ENCODE measurements around the gene SEMA7A.
"Not testable (repeated sequence)": the region's sequence is repeated elsewhere in the genome, so short reads cannot be mapped to it uniquely, and the experiment has no call there.

The SEMA7A gene

DNA sequence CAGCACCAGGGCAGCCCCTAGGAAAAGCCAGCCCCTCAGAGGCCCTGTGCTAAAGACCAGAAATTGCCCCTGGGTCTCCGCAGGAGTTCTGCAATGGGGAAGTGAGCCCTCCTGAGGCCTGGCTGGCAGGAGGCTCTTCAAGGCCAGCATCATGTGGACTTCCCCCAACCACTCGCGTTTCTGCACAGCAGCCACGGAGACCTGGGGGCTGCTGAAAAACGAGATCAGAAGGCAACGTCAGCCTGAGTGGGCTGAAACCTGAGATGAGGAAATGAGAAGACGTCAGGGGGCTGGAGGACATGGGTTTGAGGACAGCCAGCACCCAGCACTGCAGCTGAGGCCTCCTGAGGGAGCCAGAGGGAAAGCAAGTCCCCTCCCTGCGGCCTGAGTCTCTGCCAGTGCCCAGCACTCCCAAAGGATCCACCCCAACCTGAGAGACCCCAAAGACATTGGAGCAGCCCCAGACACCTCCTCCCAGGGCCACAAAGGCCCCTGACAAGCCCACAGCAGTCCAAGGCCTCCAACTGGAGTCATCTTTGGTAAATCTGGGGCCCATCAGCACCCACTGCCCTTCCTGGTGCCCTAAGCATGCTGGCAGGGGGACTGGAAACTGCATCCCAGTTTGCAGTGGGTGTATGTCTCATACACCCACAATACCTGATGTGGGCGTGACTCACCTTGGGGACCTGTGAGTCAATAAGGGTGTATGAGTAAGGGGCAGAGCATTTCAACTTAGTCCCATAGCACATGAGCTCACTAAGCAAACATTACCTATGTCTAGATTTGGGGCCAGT lies 37.1 kb downstream of the SEMA7A start:
- Histone ChIP-seq H3K27me3 (ENCODE audit: control insufficient read depth, insufficient read depth, low read length) (peaks cover 7% of the 10 kb centered on the region), H3K9ac (ENCODE audit: low read length) (no peak overlapping the region), H3K4me3 (ENCODE audit: low read length) (no peak overlapping the region), H3K27ac (ENCODE audit: low read depth, low read length) (no peak overlapping the region), H3K36me3 (ENCODE audit: control insufficient read depth, insufficient read depth, low read length) (no peaks in the 10 kb centered on the region), H3K4me1 (ENCODE audit: control insufficient read depth, insufficient read depth, low read length) (no peaks in the 10 kb centered on the region)

DNA sequence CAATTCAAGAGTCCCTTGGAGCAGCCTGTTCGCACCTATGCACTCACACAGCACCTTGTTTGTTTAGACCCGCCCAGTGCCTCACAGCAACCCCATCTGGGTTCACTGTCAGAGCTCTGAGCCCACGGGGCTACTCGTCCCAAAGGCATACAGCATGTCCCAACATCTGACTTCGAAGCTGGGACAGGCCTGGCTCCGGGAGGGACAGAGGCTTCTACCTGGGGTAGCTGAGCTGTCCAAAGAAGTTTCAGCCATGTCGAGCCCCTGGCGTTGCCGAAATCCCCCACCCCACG lies 37.7 kb downstream of the SEMA7A start:
- Histone ChIP-seq H3K27ac (ENCODE audit: low read depth, low read length) (no peak overlapping the region), H3K27me3 (ENCODE audit: control insufficient read depth, insufficient read depth, low read length) (peaks cover 3% of the 10 kb centered on the region), H3K4me3 (ENCODE audit: low read length) (no peak overlapping the region), H3K9ac (ENCODE audit: low read length) (no peak overlapping the region), H3K36me3 (ENCODE audit: control insufficient read depth, insufficient read depth, low read length) (no peaks in the 10 kb centered on the region), H3K4me1 (ENCODE audit: control insufficient read depth, insufficient read depth, low read length) (no peaks in the 10 kb centered on the region)

- no peak overlapping the region for H3K27ac ChIP-seq (ENCODE audit: low read depth, low read length)
- no peaks in the 10 kb centered on the region for H3K36me3 ChIP-seq (ENCODE audit: control insufficient read depth, insufficient read depth, low read length)
- H3K27me3 ChIP-seq (ENCODE audit: control insufficient read depth, insufficient read depth, low read length): peaks cover 3% of the 10 kb centered on the region
- no peak overlapping the region for H3K4me3 ChIP-seq (ENCODE audit: low read length)
- no peak overlapping the region for H3K9ac ChIP-seq (ENCODE audit: low read length)
- no peaks in the 10 kb centered on the region for H3K4me1 ChIP-seq (ENCODE audit: control insufficient read depth, insufficient read depth, low read length)
Observed at GRCh38 chr15:74395319-74396145, 38.2 kb downstream of the SEMA7A start.

GRCh38 chr15:74394090-74394846 lies 39.5 kb downstream of the SEMA7A start:
- Histone ChIP-seq H3K4me3 (ENCODE audit: low read length) (no peak overlapping the region), H3K9ac (ENCODE audit: low read length) (no peak overlapping the region), H3K36me3 (ENCODE audit: control insufficient read depth, insufficient read depth, low read length) (no peaks in the 10 kb centered on the region), H3K4me1 (ENCODE audit: control insufficient read depth, insufficient read depth, low read length) (no peaks in the 10 kb centered on the region), H3K27ac (ENCODE audit: low read depth, low read length) (no peak overlapping the region), H3K27me3 (ENCODE audit: control insufficient read depth, insufficient read depth, low read length) (no peaks in the 10 kb centered on the region)

DNA sequence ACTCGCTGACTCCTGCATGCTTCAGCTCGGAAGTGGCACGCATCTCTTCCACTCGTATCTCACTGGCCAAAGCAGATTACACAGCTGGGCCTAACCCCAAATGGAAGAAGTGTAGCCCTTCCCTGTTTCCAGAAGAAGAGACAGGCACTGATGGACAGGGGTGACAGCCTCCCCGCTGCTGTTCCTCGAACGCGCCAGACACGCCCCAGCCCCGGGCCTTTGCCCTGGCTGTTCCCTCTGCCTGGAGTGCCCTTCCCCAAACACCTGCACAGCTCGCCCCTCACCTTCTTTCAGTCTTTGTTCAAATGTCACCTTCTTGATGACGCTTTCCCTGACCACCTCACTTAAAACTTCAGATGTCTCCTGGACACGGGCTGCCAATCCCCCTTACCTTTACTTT lies 40.3 kb downstream of the SEMA7A start:
- H3K4me3 ChIP-seq (ENCODE audit: low read length): no peak overlapping the region
- no peaks in the 10 kb centered on the region for H3K4me1 ChIP-seq (ENCODE audit: control insufficient read depth, insufficient read depth, low read length)
- no peaks in the 10 kb centered on the region for H3K36me3 ChIP-seq (ENCODE audit: control insufficient read depth, insufficient read depth, low read length)
- H3K9ac ChIP-seq (ENCODE audit: low read length): no peak overlapping the region
- no peaks in the 10 kb centered on the region for H3K27me3 ChIP-seq (ENCODE audit: control insufficient read depth, insufficient read depth, low read length)
- H3K27ac ChIP-seq (ENCODE audit: low read depth, low read length): no peak overlapping the region

- no peaks in the 10 kb centered on the region for H3K4me1 ChIP-seq (ENCODE audit: control insufficient read depth, insufficient read depth, low read length)
- H3K9ac ChIP-seq (ENCODE audit: low read length): no peak overlapping the region
- no peak overlapping the region for H3K27ac ChIP-seq (ENCODE audit: low read depth, low read length)
- no peaks in the 10 kb centered on the region for H3K27me3 ChIP-seq (ENCODE audit: control insufficient read depth, insufficient read depth, low read length)
- no peaks in the 10 kb centered on the region for H3K36me3 ChIP-seq (ENCODE audit: control insufficient read depth, insufficient read depth, low read length)
- H3K4me3 ChIP-seq (ENCODE audit: low read length): no peak overlapping the region
Observed at GRCh38 chr15:74392902-74393301, 40.9 kb downstream of the SEMA7A start.

DNA sequence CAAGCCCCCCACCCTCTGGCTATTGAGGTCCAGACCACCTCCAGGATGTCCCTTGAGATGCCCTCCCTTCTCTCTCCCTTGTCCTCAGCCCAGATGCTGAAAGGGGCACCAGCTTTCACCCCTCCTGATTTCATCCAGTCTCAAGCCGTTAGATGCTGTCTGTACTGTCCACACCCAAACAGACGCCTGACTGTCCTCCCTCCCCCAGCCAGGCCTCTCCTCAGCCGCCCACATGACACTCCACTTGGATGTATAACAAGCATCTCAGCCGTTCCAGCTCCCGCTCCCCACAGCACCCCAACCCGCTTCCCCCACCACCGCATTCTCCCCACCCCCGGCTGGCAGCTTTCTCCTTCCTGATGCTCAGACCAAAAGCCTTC lies 41.3 kb downstream of the SEMA7A start:
- Histone ChIP-seq H3K4me3 (ENCODE audit: low read length) (no peak overlapping the region), H3K9ac (ENCODE audit: low read length) (no peak overlapping the region), H3K36me3 (ENCODE audit: control insufficient read depth, insufficient read depth, low read length) (no peaks in the 10 kb centered on the region), H3K4me1 (ENCODE audit: control insufficient read depth, insufficient read depth, low read length) (no peaks in the 10 kb centered on the region), H3K27me3 (ENCODE audit: control insufficient read depth, insufficient read depth, low read length) (no peaks in the 10 kb centered on the region), H3K27ac (ENCODE audit: low read depth, low read length) (no peak overlapping the region)

- no peaks in the 10 kb centered on the region for H3K36me3 ChIP-seq (ENCODE audit: control insufficient read depth, insufficient read depth, low read length)
- no peaks in the 10 kb centered on the region for H3K27me3 ChIP-seq (ENCODE audit: control insufficient read depth, insufficient read depth, low read length)
- H3K27ac ChIP-seq (ENCODE audit: low read depth, low read length): no peak overlapping the region
- no peak overlapping the region for H3K9ac ChIP-seq (ENCODE audit: low read length)
- no peaks in the 10 kb centered on the region for H3K4me1 ChIP-seq (ENCODE audit: control insufficient read depth, insufficient read depth, low read length)
- no peak overlapping the region for H3K4me3 ChIP-seq (ENCODE audit: low read length)
Observed at GRCh38 chr15:74391582-74392450, 41.9 kb downstream of the SEMA7A start.

DNA sequence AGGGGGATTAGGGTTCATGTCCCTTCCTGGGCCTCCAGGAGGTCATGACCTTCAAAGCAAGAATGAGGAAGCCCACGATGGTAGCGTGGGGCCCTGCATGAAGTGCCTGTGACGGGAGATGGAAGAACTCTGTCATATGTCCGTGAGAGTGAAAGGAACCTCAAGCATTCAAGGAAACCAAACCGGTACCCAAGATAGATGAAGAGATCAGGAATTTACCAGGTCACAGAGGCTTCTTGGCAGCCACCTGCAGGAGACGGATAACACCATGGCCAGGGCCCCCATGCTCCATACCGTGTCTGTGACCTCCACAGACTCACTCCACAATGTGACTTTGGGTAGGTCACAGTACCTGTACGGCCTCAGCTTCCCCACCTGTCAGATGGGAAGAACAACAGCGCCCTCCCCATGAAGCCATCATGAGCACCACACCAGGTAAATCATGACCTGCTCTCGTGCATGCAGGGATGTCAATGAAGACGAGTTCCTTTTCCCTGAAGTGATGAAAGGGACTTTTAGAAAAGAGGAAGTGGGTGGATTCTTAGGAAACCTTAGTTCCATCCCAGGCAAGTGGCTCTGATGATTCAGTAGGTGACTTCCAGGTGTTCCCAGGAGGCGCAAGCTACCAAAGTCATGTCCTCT lies 43.0 kb downstream of the SEMA7A start:
- Histone ChIP-seq H3K27me3 (ENCODE audit: control insufficient read depth, insufficient read depth, low read length) (no peaks in the 10 kb centered on the region), H3K36me3 (ENCODE audit: control insufficient read depth, insufficient read depth, low read length) (no peaks in the 10 kb centered on the region), H3K4me1 (ENCODE audit: control insufficient read depth, insufficient read depth, low read length) (no peaks in the 10 kb centered on the region), H3K9ac (ENCODE audit: low read length) (no peak overlapping the region), H3K27ac (ENCODE audit: low read depth, low read length) (no peak overlapping the region), H3K4me3 (ENCODE audit: low read length) (no peak overlapping the region)

GRCh38 chr15:74390049-74390646 lies 43.6 kb downstream of the SEMA7A start:
- not testable (repeated sequence) for H3K27me3 ChIP-seq (ENCODE audit: control insufficient read depth, insufficient read depth, low read length); H3K27ac ChIP-seq (ENCODE audit: low read depth, low read length); H3K9ac ChIP-seq (ENCODE audit: low read length); H3K4me3 ChIP-seq (ENCODE audit: low read length); H3K36me3 ChIP-seq (ENCODE audit: control insufficient read depth, insufficient read depth, low read length); H3K4me1 ChIP-seq (ENCODE audit: control insufficient read depth, insufficient read depth, low read length)

GRCh38 chr15:74389241-74390048 lies 44.3 kb downstream of the SEMA7A start:
- H3K4me3 ChIP-seq (ENCODE audit: low read length): no peak overlapping the region
- no peaks in the 10 kb centered on the region for H3K4me1 ChIP-seq (ENCODE audit: control insufficient read depth, insufficient read depth, low read length)
- H3K9ac ChIP-seq (ENCODE audit: low read length): no peak overlapping the region
- no peaks in the 10 kb centered on the region for H3K36me3 ChIP-seq (ENCODE audit: control insufficient read depth, insufficient read depth, low read length)
- no peaks in the 10 kb centered on the region for H3K27me3 ChIP-seq (ENCODE audit: control insufficient read depth, insufficient read depth, low read length)
- H3K27ac ChIP-seq (ENCODE audit: low read depth, low read length): no peak overlapping the region
